ENCODE results near the gene PLXNB2.
A peak's percentile ranks its signal among the peaks of the same experiment; 100 is the strongest.

PLXNB2 gene

DNA sequence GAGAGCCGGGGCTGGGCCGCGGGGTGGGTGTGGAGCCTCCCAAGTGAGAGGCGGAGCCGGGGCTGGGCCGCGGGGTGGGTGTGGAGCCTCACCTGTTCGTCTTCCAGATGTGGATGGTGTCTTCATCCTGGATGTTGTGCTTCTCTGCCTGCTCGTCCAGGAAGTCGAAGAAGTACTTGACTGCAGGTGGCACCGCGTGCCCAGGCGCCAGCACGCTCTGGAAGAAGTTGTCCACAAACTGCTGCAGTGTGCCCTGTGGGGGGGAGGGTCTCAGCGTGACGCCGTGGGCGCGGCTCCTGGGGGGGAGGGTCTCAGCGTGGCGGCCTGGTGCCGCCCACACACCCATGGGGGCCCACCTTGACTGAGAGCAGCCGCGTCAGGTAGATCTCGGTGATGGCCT, 29.7 kb downstream of the PLXNB2 start:
- no peak overlapping the region for H3K4me3 ChIP-seq (ENCODE audit: low read length)
- H3K4me2 ChIP-seq (ENCODE audit: low read length), result no peak overlapping the region
- 0 out of 2 replicates have a peak, but pooled peaks cover 5% of the 10 kb centered on the region for H3K4me1 ChIP-seq (ENCODE audit: low read length)
- H3K27me3 ChIP-seq (ENCODE audit: low read depth, low read length), result no peaks in the 10 kb centered on the region
- peaks cover 6% of the 10 kb centered on the region; the same call in 1 of the 2 replicates for H4K20me1 ChIP-seq (ENCODE audit: insufficient read depth, low read length)
- no peak overlapping the region for H3K9ac ChIP-seq (ENCODE audit: low read length)
- H2AFZ ChIP-seq (ENCODE audit: low read depth, low read length), result no peak overlapping the region
- H3K27ac ChIP-seq (ENCODE audit: low read length), result no peak overlapping the region
- peaks cover 13% of the 10 kb centered on the region for H3K36me3 ChIP-seq (replicated peaks; ENCODE audit: low read depth, low read length)
- TF ChIP-seq, protein P1, sequence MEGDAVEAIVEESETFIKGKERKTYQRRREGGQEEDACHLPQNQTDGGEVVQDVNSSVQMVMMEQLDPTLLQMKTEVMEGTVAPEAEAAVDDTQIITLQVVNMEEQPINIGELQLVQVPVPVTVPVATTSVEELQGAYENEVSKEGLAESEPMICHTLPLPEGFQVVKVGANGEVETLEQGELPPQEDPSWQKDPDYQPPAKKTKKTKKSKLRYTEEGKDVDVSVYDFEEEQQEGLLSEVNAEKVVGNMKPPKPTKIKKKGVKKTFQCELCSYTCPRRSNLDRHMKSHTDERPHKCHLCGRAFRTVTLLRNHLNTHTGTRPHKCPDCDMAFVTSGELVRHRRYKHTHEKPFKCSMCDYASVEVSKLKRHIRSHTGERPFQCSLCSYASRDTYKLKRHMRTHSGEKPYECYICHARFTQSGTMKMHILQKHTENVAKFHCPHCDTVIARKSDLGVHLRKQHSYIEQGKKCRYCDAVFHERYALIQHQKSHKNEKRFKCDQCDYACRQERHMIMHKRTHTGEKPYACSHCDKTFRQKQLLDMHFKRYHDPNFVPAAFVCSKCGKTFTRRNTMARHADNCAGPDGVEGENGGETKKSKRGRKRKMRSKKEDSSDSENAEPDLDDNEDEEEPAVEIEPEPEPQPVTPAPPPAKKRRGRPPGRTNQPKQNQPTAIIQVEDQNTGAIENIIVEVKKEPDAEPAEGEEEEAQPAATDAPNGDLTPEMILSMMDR (IDR thresholded peaks at IDR 0.05; ENCODE audit: low read depth, low read length), result no peak
- TF ChIP-seq EZH2phosphoT487 (IDR thresholded peaks at IDR 0.05; ENCODE audit: low read depth), result no peak
- H3K79me2 ChIP-seq (ENCODE audit: low read length), result no peaks in the 10 kb centered on the region
- no peaks in the 10 kb centered on the region for H3K9me3 ChIP-seq (ENCODE audit: insufficient read depth, low read length)

DNA sequence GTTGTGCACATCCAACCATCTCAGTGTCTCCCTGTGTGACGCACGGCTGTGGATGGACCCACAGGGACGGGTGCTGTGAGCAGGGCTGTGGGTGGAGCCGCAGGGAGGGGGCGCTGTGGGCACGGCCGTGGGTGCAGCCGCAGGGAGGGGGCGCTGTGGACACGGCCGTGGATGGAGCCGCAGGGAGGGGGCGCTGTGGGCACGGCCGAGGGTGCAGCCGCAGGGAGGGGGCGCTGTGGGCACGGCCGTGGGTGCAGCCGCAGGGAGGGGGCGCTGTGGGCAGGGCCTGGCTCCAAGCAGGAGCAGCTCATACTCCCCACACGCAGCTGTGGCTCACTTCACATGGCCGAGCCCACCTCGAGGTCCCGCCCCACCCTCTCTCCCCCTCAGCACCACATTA, 31.3 kb downstream of the PLXNB2 start:
- Histone ChIP-seq H3K9me3 (ENCODE audit: insufficient read depth, low read length) (no peaks in the 10 kb centered on the region), H4K20me1 (ENCODE audit: insufficient read depth, low read length) (peaks cover 6% of the 10 kb centered on the region; the same call in 1 of the 2 replicates), H3K4me3 (ENCODE audit: low read length) (no peak overlapping the region), H3K4me1 (ENCODE audit: low read length) (peaks cover 9% of the 10 kb centered on the region), H3K36me3 (replicated peaks; ENCODE audit: low read depth, low read length) (peaks cover 12% of the 10 kb centered on the region), H3K27me3 (ENCODE audit: low read depth, low read length) (no peaks in the 10 kb centered on the region), H3K27ac (ENCODE audit: low read length) (peak overlapping the region; percentile 36), H3K79me2 (ENCODE audit: low read length) (no peaks in the 10 kb centered on the region), H3K4me2 (ENCODE audit: low read length) (0 out of 2 replicates have a peak overlapping the region, but pooled peaks have one; percentile 29), H3K9ac (ENCODE audit: low read length) (no peak overlapping the region), H2AFZ (ENCODE audit: low read depth, low read length) (no peak overlapping the region)
- TF ChIP-seq, protein P1 (IDR thresholded peaks at IDR 0.05; ENCODE audit: low read depth, low read length), result peak; percentile 99
- no peak for TF ChIP-seq EZH2phosphoT487 (IDR thresholded peaks at IDR 0.05; ENCODE audit: low read depth)

DNA sequence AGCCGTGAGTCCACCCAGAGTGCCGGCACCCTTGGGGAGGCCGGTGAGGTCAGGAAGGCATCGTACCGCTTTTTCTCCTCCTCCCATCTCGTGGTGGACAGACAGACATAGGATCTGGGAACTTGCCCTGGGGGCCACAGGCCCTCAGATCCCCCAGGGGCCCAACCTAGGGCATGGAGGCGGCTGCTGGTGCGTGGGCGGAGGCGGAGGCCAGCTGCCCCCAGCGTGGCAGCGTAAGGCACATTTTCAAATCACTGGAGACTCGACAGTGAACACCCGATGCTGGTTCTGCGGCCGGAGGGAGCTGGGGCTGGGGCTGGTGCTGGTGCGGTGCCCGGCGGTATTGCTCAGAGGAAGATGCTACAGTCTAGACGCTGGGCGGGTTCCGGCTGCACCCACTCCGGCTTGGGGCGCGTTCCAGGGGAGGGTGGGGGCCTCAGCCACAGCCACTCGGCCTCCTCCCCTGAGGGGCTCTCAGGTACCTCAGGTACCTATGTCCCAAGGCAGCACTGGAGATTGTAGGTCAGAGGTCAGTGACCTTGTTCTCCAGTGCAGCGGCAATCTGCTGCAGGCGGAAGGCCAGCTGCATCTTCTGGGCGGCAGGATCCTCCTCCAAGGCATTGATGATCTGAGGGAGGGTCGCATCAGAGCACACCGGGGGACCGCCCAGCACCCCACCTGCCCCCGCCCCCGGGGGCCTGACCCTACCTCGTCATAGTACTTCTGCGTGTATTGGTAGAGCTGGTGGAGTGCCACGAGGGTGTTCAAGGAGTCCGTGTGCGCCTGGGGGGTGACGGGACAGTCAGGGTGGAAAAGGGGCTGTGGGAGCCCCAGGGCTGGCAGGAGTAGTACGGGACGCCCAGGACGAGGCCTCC, 32.0 kb downstream of the PLXNB2 start:
- Histone ChIP-seq H3K36me3 (replicated peaks; ENCODE audit: low read depth, low read length) (peaks cover 10% of the 10 kb centered on the region), H4K20me1 (ENCODE audit: insufficient read depth, low read length) (peaks cover 6% of the 10 kb centered on the region; the same call in 1 of the 2 replicates), H3K79me2 (ENCODE audit: low read length) (no peaks in the 10 kb centered on the region), H3K27me3 (ENCODE audit: low read depth, low read length) (no peaks in the 10 kb centered on the region), H2AFZ (ENCODE audit: low read depth, low read length) (no peak overlapping the region), H3K4me1 (ENCODE audit: low read length) (peaks cover 12% of the 10 kb centered on the region), H3K4me2 (ENCODE audit: low read length) (no peak overlapping the region), H3K9me3 (ENCODE audit: insufficient read depth, low read length) (no peaks in the 10 kb centered on the region), H3K27ac (ENCODE audit: low read length) (no peak overlapping the region), H3K9ac (ENCODE audit: low read length) (no peak overlapping the region), H3K4me3 (ENCODE audit: low read length) (no peak overlapping the region)
- TF ChIP-seq, protein P1 (IDR thresholded peaks at IDR 0.05; ENCODE audit: low read depth, low read length), result no peak
- no peak for TF ChIP-seq EZH2phosphoT487 (IDR thresholded peaks at IDR 0.05; ENCODE audit: low read depth)

DNA sequence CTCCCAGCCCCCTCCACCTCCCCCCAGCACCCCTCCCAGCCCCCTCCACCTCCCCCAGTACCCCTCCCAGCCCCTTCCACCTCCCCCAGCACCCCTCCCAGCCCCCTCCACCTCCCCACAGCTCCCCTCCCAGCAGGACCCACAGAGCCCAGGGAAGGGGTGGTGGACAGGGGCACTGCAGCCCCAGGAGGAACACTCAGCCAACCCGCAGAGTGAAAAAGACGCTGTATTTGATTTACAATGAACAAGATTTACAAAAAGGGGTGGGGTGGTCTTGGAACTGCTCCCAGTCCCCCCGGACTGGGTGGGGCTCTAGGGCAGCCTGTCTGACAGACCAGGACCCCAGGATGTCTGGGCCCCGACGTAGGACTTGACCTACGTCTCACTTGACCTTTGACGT, 32.7 kb downstream of the PLXNB2 start:
- H3K27ac ChIP-seq (ENCODE audit: low read length), result no peak overlapping the region
- no peaks in the 10 kb centered on the region for H3K79me2 ChIP-seq (ENCODE audit: low read length)
- no peak overlapping the region for H2AFZ ChIP-seq (ENCODE audit: low read depth, low read length)
- H3K4me2 ChIP-seq (ENCODE audit: low read length), result no peak overlapping the region
- H3K9me3 ChIP-seq (ENCODE audit: insufficient read depth, low read length), result no peaks in the 10 kb centered on the region
- peaks cover 12% of the 10 kb centered on the region for H3K4me1 ChIP-seq (ENCODE audit: low read length)
- no peaks in the 10 kb centered on the region for H3K27me3 ChIP-seq (ENCODE audit: low read depth, low read length)
- no peak overlapping the region for H3K9ac ChIP-seq (ENCODE audit: low read length)
- TF ChIP-seq, protein P1 (IDR thresholded peaks at IDR 0.05; ENCODE audit: low read depth, low read length), result no peak
- TF ChIP-seq EZH2phosphoT487 (IDR thresholded peaks at IDR 0.05; ENCODE audit: low read depth), result no peak
- peaks cover 6% of the 10 kb centered on the region; the same call in 1 of the 2 replicates for H4K20me1 ChIP-seq (ENCODE audit: insufficient read depth, low read length)
- H3K36me3 ChIP-seq (replicated peaks; ENCODE audit: low read depth, low read length), result peaks cover 10% of the 10 kb centered on the region
- H3K4me3 ChIP-seq (ENCODE audit: low read length), result no peak overlapping the region

All from OCI-LY3 (cell line).